B cell (primary cell): ENCODE data around the gene TMEM107. TPM values are rescaled to one million over a fixed set of nuclear protein-coding genes. Genes with fewer than 3 reads are reported as not detected.

Source experiments
- ATAC-seq: fragments of 200-7000 bp; cut with Tn5 transposase; one replicate; pipeline ENCODE4 v1.10.0; 2021; ENCODE audit warnings: low read depth, mild to moderate bottlenecking, moderate number of reproducible peaks, moderate library complexity
- CTCF ChIA-PET: fragments of 350-600 bp; sonication (Branson Sonifier 250); formaldehyde crosslinking; loops from one replicate; lab custom pipeline; 2021; ENCODE audit warnings: antibody characterized with exemption, inconsistent platforms; lab: Charles Lee
- POLR2A ChIA-PET: fragments of 350-600 bp; sonication (Branson Sonifier 250); formaldehyde crosslinking; loops from one replicate; lab custom pipeline; 2021; ENCODE audit warnings: antibody characterized with exemption; lab: Charles Lee
- DNase-seq: peaks from one replicate; pipeline ENCODE4 v3.0.0; 2013
- H2AFZ ChIP-seq: 2 replicates; pipeline ENCODE4 v1.6.1; 2012; ENCODE audit warnings: mild to moderate bottlenecking, low read depth, low read length; ENCODE audit not compliant: insufficient read depth, poor library complexity, severe bottlenecking
- H3K27ac ChIP-seq, 2 donors: 1 replicate in 1 of 2; 2 replicates in 1 of 2; pipeline ENCODE4 v1.5.1; 2012 to 2013; ENCODE audit warnings: low read length in 2 of 2, mild to moderate bottlenecking in 2 of 2, moderate library complexity in 1 of 2
- H3K27me3 ChIP-seq, 4 experiments: fragments of 200-600 bp in 1 of 4; sonication (generic) in 1 of 4; replicated peaks in 1 of 4; 1 replicate in 2 of 4; 2 replicates in 2 of 4; pipeline versions ENCODE4 v1.6.1 to v1.7.0; 2013 to 2016; ENCODE audit warnings: low read length in 3 of 4, mild to moderate bottlenecking in 2 of 4, mixed read lengths in 1 of 4, moderate library complexity in 1 of 4; ENCODE audit not compliant: insufficient read depth in 4 of 4, control insufficient read depth in 3 of 4; ENCODE audit errors: control extremely low read depth in 1 of 4
- H3K36me3 ChIP-seq, 2 experiments: replicated peaks in 1 of 2; 1 replicate in 1 of 2; 2 replicates in 1 of 2; pipeline versions ENCODE4 v1.6.1 to v1.7.1; 2013; ENCODE audit warnings: low read length in 1 of 2; ENCODE audit not compliant: insufficient read depth in 2 of 2, control insufficient read depth in 1 of 2; ENCODE audit errors: control extremely low read depth in 1 of 2, extremely low read depth in 1 of 2
- H3K4me1 ChIP-seq, 2 donors: fragments of 200-600 bp in 1 of 2; sonication (generic) in 1 of 2; 1 replicate in 1 of 2; 2 replicates in 1 of 2; pipeline versions ENCODE4 v1.5.1 to v1.6.1; 2013 to 2017; ENCODE audit warnings: low read length in 2 of 2; ENCODE audit not compliant: control insufficient read depth in 2 of 2, insufficient read depth in 2 of 2
- H3K4me2 ChIP-seq: replicated peaks from 2 replicates; pipeline ENCODE3; 2012; ENCODE audit warnings: mild to moderate bottlenecking, low read depth, low read length; ENCODE audit not compliant: poor library complexity, severe bottlenecking
- H3K4me3 ChIP-seq, 5 experiments: fragments of 200-600 bp in 1 of 5; sonication (generic) in 1 of 5; 1 replicate in 3 of 5; 2 replicates in 2 of 5; pipeline versions ENCODE4 v1.5.1 to v1.7.0; 2011 to 2016; ENCODE audit warnings: low read length in 4 of 5, mild to moderate bottlenecking in 4 of 5, low read depth in 2 of 5, control low read depth in 1 of 5, moderate library complexity in 1 of 5; ENCODE audit not compliant: insufficient read depth in 1 of 5; ENCODE audit errors: control extremely low read depth in 1 of 5, extremely low read depth in 1 of 5
- H3K79me2 ChIP-seq: fragments of 200-600 bp; sonication (generic); one replicate; pipeline ENCODE4 v1.6.0; 2016; ENCODE audit warnings: low read length; ENCODE audit not compliant: control insufficient read depth, insufficient read depth
- H3K9ac ChIP-seq: fragments of 200-600 bp; sonication (generic); 2 replicates; pipeline ENCODE4 v1.6.1; 2017; ENCODE audit warnings: mild to moderate bottlenecking, low read length, moderate library complexity
- H3K9me3 ChIP-seq, 3 donors: one replicate each; pipeline versions ENCODE4 v1.6.1 to v1.7.1; 2013; ENCODE audit warnings: low read length in 2 of 3; ENCODE audit not compliant: control insufficient read depth in 2 of 3, insufficient read depth in 1 of 3; ENCODE audit errors: control extremely low read depth in 1 of 3
- H4K20me1 ChIP-seq: 2 replicates; pipeline ENCODE4 v1.6.0; 2012; ENCODE audit warnings: mild to moderate bottlenecking, low read length; ENCODE audit not compliant: insufficient read depth, control insufficient read depth, poor library complexity, severe bottlenecking
- H3K27ac Mint-ChIP-seq: one replicate; pipeline ENCODE4 v1.8.0; 2021; ENCODE audit warnings: mixed read lengths
- H3K27me3 Mint-ChIP-seq: one replicate; pipeline ENCODE4 v1.8.0; 2021; ENCODE audit warnings: mixed read lengths
- H3K4me1 Mint-ChIP-seq: one replicate; pipeline ENCODE4 v1.8.0; 2021; ENCODE audit warnings: mixed read lengths
- H3K4me3 Mint-ChIP-seq: one replicate; pipeline ENCODE4 v1.8.0; 2021; ENCODE audit warnings: mixed read lengths
- H3K9me3 Mint-ChIP-seq: one replicate; pipeline ENCODE4 v1.8.0; 2022; ENCODE audit warnings: mixed read lengths; ENCODE audit not compliant: insufficient read depth
- CTCF ChIP-seq: fragments of 200-600 bp; IDR thresholded peaks from one replicate; pipeline ENCODE4 v1.8.0; 2022; ENCODE audit warnings: antibody characterized with exemption, mild to moderate bottlenecking
- EZH2 ChIP-seq: IDR thresholded peaks from 2 replicates; pipeline ENCODE4 v1.6.1; 2012; ENCODE audit warnings: borderline replicate concordance, low read depth, mild to moderate bottlenecking, moderate library complexity, low read length; ENCODE audit not compliant: insufficient read depth, poor library complexity, severe bottlenecking
- WGBS: methylation state at CpG from one replicate; pipeline ENCODE4 v1.1.5; 2013; ENCODE audit warnings: missing lambda C conversion rate; ENCODE audit not compliant: insufficient coverage; 5-methylcytosine and 5-hydroxymethylcytosine counted together
- intact Hi-C: fragments of 100-400 bp; cut with micrococcal nuclease; formaldehyde crosslinking; loops from one replicate; pipeline ENCODE4 v1.10.0; 2022
- polyA plus RNA-seq: library from polyadenylated mRNA; depleted of rRNA; stranded (reverse); fragments of >200 nt; gene quantifications from 2 replicates; pipeline ENCODE4 v1.2.3, GENCODE V29; 2012
- total RNA-seq, 2 donors: library from RNA; stranded (reverse); fragments of 120-200 nt in 1 of 2; gene quantifications; 1 replicate in 1 of 2; 2 replicates in 1 of 2; pipeline versions ENCODE4 v1.2.3 to v1.2.4, GENCODE V29; 2013 to 2022

TMEM107 gene
- total and polyA plus RNA-seq, 2 donors (not counting 1 experiment from before 2014, with no cell fraction given), result 13.3 to 30.3 TPM

GRCh38 chr17:8160741-8161221, 15.4 kb downstream of the TMEM107 start:
- Mint-ChIP-seq H3K27me3 (no peaks in the 10 kb centered on the region), H3K27ac (peak overlapping the region; percentile 92), H3K4me3 (peak overlapping the region; percentile 87), H3K9me3 (no peaks in the 10 kb centered on the region), H3K4me1 (peaks cover 49% of the 10 kb centered on the region)
- TF ChIP-seq CTCF (no peak), EZH2 (no peak)
- H3K4me2 ChIP-seq, result peak overlapping the region; percentile 99
- ATAC-seq (no peak), DNase-seq (no peak)
- no peaks in the 10 kb centered on the region for H3K9me3 ChIP-seq
- H3K4me3 ChIP-seq, result no peak overlapping the region
- POLR2A ChIA-PET, result interaction anchor here (0.7 to 3.6 kb wide), 3 partner anchors 13 to 581 kb away, joined by 4 to 18 read pairs (median 4); partner anchors contain the start of genes CD68 and CTC1
- H3K79me2 ChIP-seq, result peaks cover 27% of the 10 kb centered on the region
- H3K4me1 ChIP-seq, result peaks cover 42 to 72% of the 10 kb centered on the region in 2 donors
- H3K27me3 ChIP-seq, result no peaks in the 10 kb centered on the region
- peaks cover 5% of the 10 kb centered on the region for H4K20me1 ChIP-seq
- WGBS, result 93% methylated on average over 3 of the region's 5 CpGs
- H3K27ac ChIP-seq, result peak overlapping the region; percentile 94 to 99
- no peak overlapping the region for H3K9ac ChIP-seq
- H2AFZ ChIP-seq, result no peak overlapping the region
- intact Hi-C loops, result no loop called here
- peaks cover 0 to 26% of the 10 kb centered on the region in 2 experiments for H3K36me3 ChIP-seq
- CTCF ChIA-PET, result interaction anchor here (0.8 to 7.7 kb wide), 13 partner anchors 16 to 139 kb away, joined by 3 to 86 read pairs (median 4); partner anchors contain the start of genes ALOXE3, HES7, SLC25A35 and TMEM107

- H2AFZ ChIP-seq, result no peak overlapping the region
- WGBS, result 84% methylated on average over 4 of the region's 4 CpGs
- no peak for TF ChIP-seq EZH2
- TF ChIP-seq CTCF, result no peak
- Mint-ChIP-seq H3K4me1 (peaks cover 49% of the 10 kb centered on the region), H3K4me3 (peak overlapping the region; percentile 87), H3K27ac (peak overlapping the region; percentile 92), H3K27me3 (no peaks in the 10 kb centered on the region), H3K9me3 (no peaks in the 10 kb centered on the region)
- CTCF ChIA-PET, result interaction anchor here (1.0 to 7.7 kb wide), 9 partner anchors 16 to 141 kb away, joined by 3 to 86 read pairs (median 10); partner anchors contain the start of genes ALOXE3 and TMEM107
- peaks cover 0 to 26% of the 10 kb centered on the region in 2 experiments for H3K36me3 ChIP-seq
- DNase-seq, result no peak
- H3K9me3 ChIP-seq, result no peaks in the 10 kb centered on the region
- no peak overlapping the region for H3K4me2 ChIP-seq
- intact Hi-C loops, result no loop called here
- peak overlapping the region; percentile 32 to 52 for H3K27ac ChIP-seq
- H3K9ac ChIP-seq, result no peak overlapping the region
- peaks cover 48 to 78% of the 10 kb centered on the region in 2 donors for H3K4me1 ChIP-seq
- no peak overlapping the region for H3K4me3 ChIP-seq
- POLR2A ChIA-PET, result interaction anchor here (0.7 to 3.6 kb wide), 5 partner anchors 13 to 581 kb away, joined by 4 to 18 read pairs (median 4); partner anchors contain the start of genes CD68 and CTC1
- no peaks in the 10 kb centered on the region for H3K27me3 ChIP-seq
- H3K79me2 ChIP-seq, result peaks cover 33% of the 10 kb centered on the region
- no peak for ATAC-seq
- H4K20me1 ChIP-seq, result peaks cover 10% of the 10 kb centered on the region
These were observed 16.0 kb downstream of the TMEM107 start for GRCh38 chr17:8160224-8160577.
